ENCODE results near the gene CERS1. TPM values are rescaled to one million over a fixed set of nuclear protein-coding genes. Genes with fewer than 3 reads are reported as not detected.
A peak's percentile ranks its signal among the peaks of the same experiment; 100 is the strongest.

The CERS1 gene
- total RNA-seq, 2 experiments from 2014 or later: not detected

DNA sequence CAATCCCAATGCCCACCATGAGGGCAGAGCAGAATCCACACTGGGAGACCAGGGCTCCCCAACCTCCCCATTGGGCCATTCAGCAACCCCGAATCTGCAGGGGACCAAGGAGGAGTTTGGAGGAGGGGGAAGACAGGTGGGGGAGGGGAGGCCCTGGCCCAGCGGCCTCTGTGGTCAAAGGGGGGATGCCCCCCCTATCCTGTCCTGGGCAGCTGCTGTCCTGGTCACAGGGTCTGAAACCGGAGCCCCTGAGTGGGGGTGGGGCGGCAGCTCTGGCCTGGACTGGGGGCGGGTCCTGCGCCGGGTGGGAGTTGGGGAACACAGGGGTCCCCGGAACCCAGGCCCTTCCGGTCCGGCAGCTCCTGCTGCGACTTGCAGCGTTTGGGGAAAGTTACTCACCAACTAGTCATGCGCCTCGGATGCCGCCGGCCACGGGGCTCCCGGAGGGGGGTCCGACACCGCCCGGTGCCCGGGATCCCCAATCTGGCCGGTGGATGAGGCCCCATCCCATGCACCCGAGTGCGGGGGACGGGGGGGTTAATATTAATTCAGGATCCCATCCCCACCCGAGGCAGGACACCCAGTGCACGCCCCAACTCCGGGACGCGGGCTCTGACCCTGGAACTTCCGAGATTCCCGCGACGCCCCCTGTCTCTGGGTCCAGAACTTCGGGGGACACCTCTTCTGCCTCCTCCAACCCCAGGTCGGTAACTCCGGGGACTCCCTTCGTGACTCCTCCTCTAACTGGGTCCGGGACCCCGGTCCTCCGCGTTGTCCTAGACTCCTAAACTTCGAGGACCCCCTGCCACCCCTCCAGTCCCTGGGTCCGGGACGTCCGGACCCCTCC, 44.2 kb upstream of the CERS1 start:
- DNase-seq (peak in 2 of 14 experiments; percentile 4 to 40), ATAC-seq (ENCODE audit: poor library complexity) (no peak)
- Mint-ChIP-seq H3K27me3 (peaks cover 32% of the 10 kb centered on the region), H3K4me1 (ENCODE audit: low read depth) (peaks cover 9% of the 10 kb centered on the region), H3K36me3 (ENCODE audit: low read depth) (no peaks in the 10 kb centered on the region), H3K9me3 (no peaks in the 10 kb centered on the region), H3K27ac (no peak overlapping the region), H3K4me3 (peak overlapping the region; percentile 86)
- POLR2A ChIA-PET: no interaction called here
- peaks cover 18% of the 10 kb centered on the region for H3K4me1 ChIP-seq (ENCODE audit: insufficient read depth, low read length)
- H3K9me3 ChIP-seq (ENCODE audit: control insufficient read depth in 1 of 2, insufficient read depth in 1 of 2, low read length in 2 of 2): peaks cover 0 to 7% of the 10 kb centered on the region in 2 experiments
- H3K27me3 ChIP-seq (ENCODE audit: control insufficient read depth in 1 of 2, insufficient read depth in 2 of 2, low read length in 2 of 2): peaks cover 16 to 22% of the 10 kb centered on the region in 2 experiments
- H3K36me3 ChIP-seq (ENCODE audit: insufficient read depth, low read length): no peaks in the 10 kb centered on the region
- CTCF ChIA-PET: no interaction called here
- TF ChIP-seq, protein P1, sequence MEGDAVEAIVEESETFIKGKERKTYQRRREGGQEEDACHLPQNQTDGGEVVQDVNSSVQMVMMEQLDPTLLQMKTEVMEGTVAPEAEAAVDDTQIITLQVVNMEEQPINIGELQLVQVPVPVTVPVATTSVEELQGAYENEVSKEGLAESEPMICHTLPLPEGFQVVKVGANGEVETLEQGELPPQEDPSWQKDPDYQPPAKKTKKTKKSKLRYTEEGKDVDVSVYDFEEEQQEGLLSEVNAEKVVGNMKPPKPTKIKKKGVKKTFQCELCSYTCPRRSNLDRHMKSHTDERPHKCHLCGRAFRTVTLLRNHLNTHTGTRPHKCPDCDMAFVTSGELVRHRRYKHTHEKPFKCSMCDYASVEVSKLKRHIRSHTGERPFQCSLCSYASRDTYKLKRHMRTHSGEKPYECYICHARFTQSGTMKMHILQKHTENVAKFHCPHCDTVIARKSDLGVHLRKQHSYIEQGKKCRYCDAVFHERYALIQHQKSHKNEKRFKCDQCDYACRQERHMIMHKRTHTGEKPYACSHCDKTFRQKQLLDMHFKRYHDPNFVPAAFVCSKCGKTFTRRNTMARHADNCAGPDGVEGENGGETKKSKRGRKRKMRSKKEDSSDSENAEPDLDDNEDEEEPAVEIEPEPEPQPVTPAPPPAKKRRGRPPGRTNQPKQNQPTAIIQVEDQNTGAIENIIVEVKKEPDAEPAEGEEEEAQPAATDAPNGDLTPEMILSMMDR (IDR thresholded peaks at IDR 0.05): no peak
- intact Hi-C loops (cut with DNase I, micrococcal nuclease): loop anchor here in 1 of 2 experiments (2.0 to 5.0 kb wide), 2 partner anchors 19 to 488 kb away; no protein-coding TSS in a partner anchor
- no peak overlapping the region for H3K27ac ChIP-seq (ENCODE audit: low read depth in 1 of 2, low read length in 2 of 2)
- H3K4me3 ChIP-seq (ENCODE audit: low read length): peak overlapping the region; percentile 46

DNA sequence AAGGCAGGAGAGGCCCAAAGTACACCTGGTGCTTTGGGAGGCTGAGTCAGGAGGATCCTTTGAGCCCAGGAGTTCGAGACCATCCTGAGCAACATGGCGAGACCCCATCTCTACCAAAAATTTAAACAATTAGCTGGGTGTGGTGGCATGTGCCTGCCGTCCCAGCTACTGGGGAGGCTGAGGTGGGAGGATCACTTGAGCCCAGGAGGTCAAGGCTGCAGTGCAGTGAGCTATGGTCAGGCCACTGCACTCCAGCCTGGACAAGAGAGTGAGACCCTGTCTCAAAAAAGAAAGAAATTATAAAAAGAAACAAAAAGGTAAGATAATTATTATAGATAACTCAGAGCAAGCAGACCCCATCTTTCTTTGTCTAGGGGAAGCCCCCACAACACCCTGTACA, 43.2 kb upstream of the CERS1 start:
- Mint-ChIP-seq H3K4me1 (ENCODE audit: low read depth) (peaks cover 9% of the 10 kb centered on the region), H3K9me3 (no peaks in the 10 kb centered on the region), H3K36me3 (ENCODE audit: low read depth) (no peaks in the 10 kb centered on the region), H3K27me3 (peaks cover 36% of the 10 kb centered on the region), H3K27ac (no peak overlapping the region), H3K4me3 (peak overlapping the region; percentile 86)
- Histone ChIP-seq H3K4me1 (ENCODE audit: insufficient read depth, low read length) (peaks cover 18% of the 10 kb centered on the region), H3K4me3 (ENCODE audit: low read length) (no peak overlapping the region), H3K36me3 (ENCODE audit: insufficient read depth, low read length) (no peaks in the 10 kb centered on the region), H3K27ac (ENCODE audit: low read depth in 1 of 2, low read length in 2 of 2) (no peak overlapping the region), H3K27me3 (ENCODE audit: control insufficient read depth in 1 of 2, insufficient read depth in 2 of 2, low read length in 2 of 2) (peaks cover 19 to 22% of the 10 kb centered on the region in 2 experiments), H3K9me3 (ENCODE audit: control insufficient read depth in 1 of 2, insufficient read depth in 1 of 2, low read length in 2 of 2) (peaks cover 0 to 7% of the 10 kb centered on the region in 2 experiments)
- TF ChIP-seq, protein P1 (IDR thresholded peaks at IDR 0.05): no peak
- ATAC-seq (ENCODE audit: poor library complexity): no peak
- ChIA-PET POLR2A (no interaction called here), CTCF (no interaction called here)
- intact Hi-C loops (cut with DNase I, micrococcal nuclease): no loop called here
- DNase-seq: no peak

DNA sequence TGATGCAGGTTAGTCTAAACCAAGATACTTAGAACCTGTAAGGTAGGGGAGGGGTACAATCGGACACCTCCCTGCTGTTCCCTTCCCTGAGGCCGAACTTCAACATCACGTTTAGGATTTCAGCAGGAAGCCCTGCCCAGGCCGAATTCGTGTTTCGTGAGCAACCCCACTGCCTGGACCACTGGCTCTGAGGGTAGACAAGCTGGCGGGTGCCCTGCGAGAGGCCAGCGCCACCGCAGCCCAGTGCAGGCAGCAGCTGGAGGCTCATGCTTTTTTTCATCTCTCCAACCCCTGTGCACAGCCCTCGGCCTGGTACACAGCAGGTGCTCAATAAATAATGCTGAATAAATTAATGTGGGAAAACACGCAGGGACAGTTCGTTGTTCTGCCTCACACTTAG, 37.3 kb upstream of the CERS1 start:
- Mint-ChIP-seq H3K9me3 (no peaks in the 10 kb centered on the region), H3K36me3 (ENCODE audit: low read depth) (no peaks in the 10 kb centered on the region), H3K27me3 (peaks cover 14% of the 10 kb centered on the region), H3K27ac (no peak overlapping the region), H3K4me1 (ENCODE audit: low read depth) (peaks cover 10% of the 10 kb centered on the region), H3K4me3 (peak overlapping the region; percentile 25)
- Histone ChIP-seq H3K36me3 (ENCODE audit: insufficient read depth, low read length) (peaks cover 1% of the 10 kb centered on the region), H3K4me1 (ENCODE audit: insufficient read depth, low read length) (peaks cover 13% of the 10 kb centered on the region), H3K27me3 (ENCODE audit: control insufficient read depth in 1 of 2, insufficient read depth in 2 of 2, low read length in 2 of 2) (peaks cover 3 to 4% of the 10 kb centered on the region in 2 experiments), H3K9me3 (ENCODE audit: control insufficient read depth in 1 of 2, insufficient read depth in 1 of 2, low read length in 2 of 2) (no peaks in the 10 kb centered on the region), H3K27ac (ENCODE audit: low read depth in 1 of 2, low read length in 2 of 2) (no peak overlapping the region), H3K4me3 (ENCODE audit: low read length) (no peak overlapping the region)
- TF ChIP-seq, protein P1 (IDR thresholded peaks at IDR 0.05): no peak
- ChIA-PET POLR2A (no interaction called here), CTCF (no interaction called here)
- ATAC-seq (ENCODE audit: poor library complexity) (no peak), DNase-seq (no peak)
- intact Hi-C loops (cut with DNase I, micrococcal nuclease): no loop called here

Data from CD4-positive, alpha-beta T cell (primary cell).